Adrenal gland (tissue), 12 donors: Measurements from ENCODE around the gene TNFSF8. TPM values are rescaled to one million over a fixed set of nuclear protein-coding genes. Genes with fewer than 3 reads are reported as not detected.

Experiments used
- DNase-seq, 7 donors: peaks; one replicate each; pipeline ENCODE4 v3.0.0-alpha.2; 2019 to 2020
- H3K27ac ChIP-seq, 5 donors: fragments of 200-600 bp; sonication (generic) in 4 of 5; 1 replicate in 3 of 5; 2 replicates in 2 of 5; pipeline versions ENCODE4 v1.5.1 to v1.8.0; 2016 to 2020; ENCODE audit warnings: mild to moderate bottlenecking in 1 of 5
- H3K27me3 ChIP-seq: fragments of 200-600 bp; 2 replicates; pipeline ENCODE4 v1.8.0; 2021
- H3K36me3 ChIP-seq, 2 donors: fragments of 200-600 bp; replicated peaks in 1 of 2; 1 replicate in 1 of 2; 2 replicates in 1 of 2; pipeline versions ENCODE4 v1.5.1 to v1.8.0; 2018 to 2022
- H3K4me1 ChIP-seq, 2 donors: fragments of 200-600 bp; replicated peaks in 1 of 2; 1 replicate in 1 of 2; 2 replicates in 1 of 2; pipeline versions ENCODE4 v1.5.1 to v1.8.0; 2018 to 2021
- H3K4me3 ChIP-seq, 4 donors: fragments of 200-600 bp; sonication (generic) in 3 of 4; one replicate each; pipeline ENCODE4 v1.5.1; 2016 to 2018
- H3K9me3 ChIP-seq, 3 donors: fragments of 200-600 bp; sonication (generic) in 1 of 3; replicated peaks in 1 of 3; 1 replicate in 2 of 3; 2 replicates in 1 of 3; pipeline versions ENCODE4 v1.5.1 to v1.8.0; 2016 to 2021
- POLR2A ChIP-seq, 2 donors: fragments of 450-650 bp; IDR thresholded peaks; one replicate each; pipeline ENCODE4 v1.6.1; 2017; ENCODE audit warnings: antibody characterized with exemption in 2 of 2, mild to moderate bottlenecking in 2 of 2, moderate library complexity in 1 of 2
- WGBS, 4 donors: extraction: QIAGEN DNeasy Blood & Tissue Kit in 2 of 4; methylation state at CpG; one replicate each; pipeline versions ENCODE4 v1.1.5 to v1.1.7; 2013 to 2017; 5-methylcytosine and 5-hydroxymethylcytosine counted together
- intact Hi-C, 2 donors: fragments of 100-400 bp; cut with DNase I; formaldehyde crosslinking; loops; one replicate each; pipeline versions ENCODE4 v1.14.1 to v1.15.0; 2022 to 2023
- polyA plus RNA-seq, 3 donors: library from polyadenylated mRNA; stranded (reverse); fragments of 200-250 nt in 2 of 3; fragments of 350-450 nt in 1 of 3; fragmentation: Illumina TruSeq in 1 of 3; extraction: RNeasy Lipid Tissue Mini Kit (QIAGEN cat#74804) in 1 of 3; gene quantifications; one replicate each; pipeline ENCODE4 v1.2.3, GENCODE V29; 2013 to 2014
- total RNA-seq, 9 donors: library from RNA; depleted of rRNA in 4 of 9; stranded (reverse); fragments of >200 nt in 4 of 9; fragments of 120-200 nt in 1 of 9; fragmentation: NEBNext Ultra II Directional in 1 of 9; extraction: Animal tissue kit (Norgen Biotek cat#: 25700) in 1 of 9; gene quantifications; one replicate each; pipeline versions ENCODE4 v1.1.0 to v1.2.4, GENCODE V29; 2013 to 2023
- TF ChIP-seq, protein P1 (sequence below), 6 experiments: fragments of 450-650 bp in 4 of 6; fragments of 200-600 bp in 2 of 6; sonication (generic) in 1 of 6; IDR thresholded peaks; 1 replicate in 5 of 6; 2 replicates in 1 of 6; pipeline versions ENCODE4 v1.5.1 to v1.8.0; 2016 to 2021; ENCODE audit warnings: antibody characterized with exemption in 6 of 6, mild to moderate bottlenecking in 2 of 6, moderate library complexity in 1 of 6
- donor health status: healthy with polysubstance abuse.
- donor health status: Bipolar disorder and iron deficiency.
- donor health status: DM: yes; HTN: yes; CAD: no.
- donor health status: DM: no; HTN: no; CAD: no.
- donor health status: DM: no; HTN: no; CAD: no.
- donor health status: DM: yes; HTN: yes; CAD: no.

TNFSF8 gene
- total and polyA plus RNA-seq, 12 donors: 0.34 to 4.8 (median 1.4) TPM

- H3K9me3 ChIP-seq: no peaks in the 10 kb centered on the region
- H3K27ac ChIP-seq: no peak overlapping the region
- 63 to 100% (median 86%) methylated on average over 1 of the region's 1 CpG for WGBS, 4 donors
- H3K4me3 ChIP-seq: no peak overlapping the region
- no peaks in the 10 kb centered on the region for H3K36me3 ChIP-seq
- TF ChIP-seq POLR2A (IDR thresholded peaks at IDR 0.05): no peak
- TF ChIP-seq, protein P1, sequence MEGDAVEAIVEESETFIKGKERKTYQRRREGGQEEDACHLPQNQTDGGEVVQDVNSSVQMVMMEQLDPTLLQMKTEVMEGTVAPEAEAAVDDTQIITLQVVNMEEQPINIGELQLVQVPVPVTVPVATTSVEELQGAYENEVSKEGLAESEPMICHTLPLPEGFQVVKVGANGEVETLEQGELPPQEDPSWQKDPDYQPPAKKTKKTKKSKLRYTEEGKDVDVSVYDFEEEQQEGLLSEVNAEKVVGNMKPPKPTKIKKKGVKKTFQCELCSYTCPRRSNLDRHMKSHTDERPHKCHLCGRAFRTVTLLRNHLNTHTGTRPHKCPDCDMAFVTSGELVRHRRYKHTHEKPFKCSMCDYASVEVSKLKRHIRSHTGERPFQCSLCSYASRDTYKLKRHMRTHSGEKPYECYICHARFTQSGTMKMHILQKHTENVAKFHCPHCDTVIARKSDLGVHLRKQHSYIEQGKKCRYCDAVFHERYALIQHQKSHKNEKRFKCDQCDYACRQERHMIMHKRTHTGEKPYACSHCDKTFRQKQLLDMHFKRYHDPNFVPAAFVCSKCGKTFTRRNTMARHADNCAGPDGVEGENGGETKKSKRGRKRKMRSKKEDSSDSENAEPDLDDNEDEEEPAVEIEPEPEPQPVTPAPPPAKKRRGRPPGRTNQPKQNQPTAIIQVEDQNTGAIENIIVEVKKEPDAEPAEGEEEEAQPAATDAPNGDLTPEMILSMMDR (IDR thresholded peaks at IDR 0.05): no peak
- no peaks in the 10 kb centered on the region for H3K4me1 ChIP-seq
- no peaks in the 10 kb centered on the region for H3K27me3 ChIP-seq
- no peak for DNase-seq
- intact Hi-C loops: no loop called here
Measured at GRCh38 chr9:114864471-114864870, 65.9 kb downstream of the TNFSF8 start.

DNA sequence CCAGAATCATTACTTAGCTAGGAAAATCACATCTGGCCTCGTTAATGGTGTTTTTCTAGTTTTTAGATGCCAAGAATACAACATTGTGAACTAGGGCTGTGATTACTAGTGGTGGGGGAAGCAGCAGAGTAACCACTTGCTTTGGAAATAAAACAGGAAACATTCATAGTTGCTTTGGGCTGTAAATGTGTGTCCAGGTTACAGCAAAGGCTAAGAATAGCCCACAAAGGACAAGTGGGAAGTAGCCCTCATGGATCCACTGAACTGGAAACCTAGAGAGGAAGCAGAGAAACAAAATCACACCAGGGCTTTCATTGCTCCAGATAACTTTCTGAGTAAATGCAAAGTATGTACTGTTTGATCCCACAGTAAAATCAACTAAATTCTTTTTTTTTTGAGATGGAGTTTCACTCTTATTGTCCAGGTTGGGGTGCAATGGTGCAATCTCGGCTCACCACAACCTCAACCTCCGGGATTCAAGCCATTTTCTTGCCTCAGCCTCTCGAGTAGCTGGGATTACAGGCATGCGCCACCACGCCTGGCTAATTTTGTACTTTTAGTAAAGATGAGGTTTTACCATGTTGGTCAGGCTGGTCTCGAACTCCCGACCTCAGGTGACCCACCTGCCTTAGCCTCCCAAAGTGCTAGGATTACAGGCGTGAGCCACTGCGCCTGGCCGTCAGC lies 68.3 kb downstream of the TNFSF8 start:
- H3K27ac ChIP-seq: no peak overlapping the region
- H3K27me3 ChIP-seq: no peaks in the 10 kb centered on the region
- no peaks in the 10 kb centered on the region for H3K4me1 ChIP-seq
- H3K4me3 ChIP-seq: no peak overlapping the region
- TF ChIP-seq, protein P1 (IDR thresholded peaks at IDR 0.05): no peak
- TF ChIP-seq POLR2A (IDR thresholded peaks at IDR 0.05): no peak
- 68 to 81% (median 81%) methylated on average over 11 of the region's 11 CpGs for WGBS, 4 donors
- H3K9me3 ChIP-seq: no peaks in the 10 kb centered on the region
- H3K36me3 ChIP-seq: no peaks in the 10 kb centered on the region
- no peak for DNase-seq
- intact Hi-C loops: no loop called here

DNA sequence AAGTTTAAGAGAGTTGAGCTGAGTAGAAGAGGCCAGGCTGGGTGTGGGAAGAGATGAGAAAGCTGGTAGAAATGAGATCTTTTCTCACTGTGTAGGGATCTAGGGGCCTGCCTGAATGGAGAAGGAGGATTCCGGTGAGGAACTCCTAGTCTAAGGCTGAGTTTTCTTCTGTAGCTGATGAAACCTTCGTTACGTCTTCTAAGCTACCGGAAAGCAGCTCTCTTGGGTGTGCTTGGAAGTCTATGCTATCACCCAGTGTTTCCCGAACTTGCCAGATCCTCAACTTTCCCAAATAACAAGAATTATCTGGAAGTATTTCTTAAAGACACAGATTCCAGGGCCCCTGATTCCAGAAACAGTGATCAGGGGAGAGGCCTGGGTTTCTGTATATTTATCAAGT lies 69.1 kb downstream of the TNFSF8 start:
- DNase-seq: no peak
- intact Hi-C loops: no loop called here
- H3K27ac ChIP-seq: no peak overlapping the region

GRCh38 chr9:114860187-114860586 lies 70.2 kb downstream of the TNFSF8 start:
- Histone ChIP-seq H3K4me1 (peaks cover 0 to 4% of the 10 kb centered on the region in 2 donors), H3K9me3 (no peaks in the 10 kb centered on the region), H3K4me3 (no peak overlapping the region), H3K36me3 (no peaks in the 10 kb centered on the region), H3K27me3 (no peaks in the 10 kb centered on the region), H3K27ac (no peak overlapping the region)
- DNase-seq: no peak
- WGBS, 4 donors: 50 to 78% (median 59%) methylated on average over 2 of the region's 2 CpGs
- TF ChIP-seq, protein P1 (IDR thresholded peaks at IDR 0.05): no peak
- TF ChIP-seq POLR2A (IDR thresholded peaks at IDR 0.05): no peak
- intact Hi-C loops: no loop called here

More for the DNA sequence above, 69.1 kb downstream of the TNFSF8 start:
- WGBS, 4 donors: 83 to 93% (median 88%) methylated on average over 5 of the region's 5 CpGs
- H3K36me3 ChIP-seq: no peaks in the 10 kb centered on the region
- H3K4me1 ChIP-seq: no peaks in the 10 kb centered on the region
- no peaks in the 10 kb centered on the region for H3K9me3 ChIP-seq
- no peak for TF ChIP-seq POLR2A (IDR thresholded peaks at IDR 0.05)
- TF ChIP-seq, protein P1 (IDR thresholded peaks at IDR 0.05): no peak
- H3K27me3 ChIP-seq: no peaks in the 10 kb centered on the region
- no peak overlapping the region for H3K4me3 ChIP-seq
